ENCODE results near the gene RAB3D. TPM values are rescaled to one million over a fixed set of nuclear protein-coding genes. Genes with fewer than 3 reads are reported as not detected.
A peak's percentile ranks its signal among the peaks of the same experiment; 100 is the strongest.
"Not testable (repeated sequence)": the region's sequence is repeated elsewhere in the genome, so short reads cannot be mapped to it uniquely, and the experiment has no call there.

Gene RAB3D
- total and polyA plus RNA-seq, 5 donors from 2014 or later = 5.1 to 13.4 (median 6.5) TPM

- H3K4me1 ChIP-seq (ENCODE audit: control insufficient read depth, insufficient read depth, low read length, poor library complexity, severe bottlenecking) = peaks cover 49% of the 10 kb centered on the region
- H3K27ac Mint-ChIP-seq = no peak overlapping the region
- DNase-seq (no peak), ATAC-seq (ENCODE audit: low read depth in 2 of 2) (no peak)
- H3K27me3 Mint-ChIP-seq = no peaks in the 10 kb centered on the region
- H3K27ac ChIP-seq (ENCODE audit: insufficient read depth, low read length, poor library complexity, severe bottlenecking) = no peak overlapping the region
- H3K36me3 ChIP-seq (ENCODE audit: control insufficient read depth, insufficient read depth, low read length) = no peaks in the 10 kb centered on the region
- H3K4me3 Mint-ChIP-seq = peak overlapping the region in 2 of 4 donors; percentile 43 to 75
- no peaks in the 10 kb centered on the region for H3K27me3 ChIP-seq (ENCODE audit: control insufficient read depth, insufficient read depth, low read length)
- H3K4me1 Mint-ChIP-seq = peaks cover 0 to 58% (median 27%) of the 10 kb centered on the region in 4 donors
- H3K4me3 ChIP-seq (ENCODE audit: low read depth, low read length) = no peak overlapping the region
- H3K9me3 Mint-ChIP-seq = no peaks in the 10 kb centered on the region
- H3K36me3 Mint-ChIP-seq = peaks cover 5% of the 10 kb centered on the region
- no peaks in the 10 kb centered on the region for H3K9me3 ChIP-seq (ENCODE audit: control insufficient read depth in 2 of 2, low read length in 2 of 2)
Measured at GRCh38 chr19:11342429-11342828, 3.0 kb upstream of the RAB3D start.

DNA sequence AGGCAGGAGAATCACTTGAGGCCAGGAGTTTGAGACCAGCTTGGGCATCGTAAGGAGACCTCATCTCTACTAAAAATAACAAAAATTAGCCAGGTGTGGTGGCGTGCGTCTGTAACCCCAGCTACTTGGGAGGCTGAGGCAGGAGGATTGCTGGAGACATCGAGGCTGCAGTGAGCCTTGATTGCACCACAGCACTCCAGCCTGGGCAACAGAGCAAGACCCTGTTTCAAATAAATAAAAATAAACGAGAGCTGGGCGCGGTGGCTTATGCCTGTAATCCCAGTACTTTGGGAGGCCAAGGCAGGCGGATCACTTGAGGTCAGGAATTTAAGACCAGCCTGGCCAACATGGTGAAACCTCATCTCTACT, 626 bp upstream of the RAB3D start:
- H3K27ac Mint-ChIP-seq = peak overlapping the region; percentile 52 to 90 (median 89)
- peaks cover 15% of the 10 kb centered on the region for H3K36me3 ChIP-seq (ENCODE audit: control insufficient read depth, insufficient read depth, low read length)
- H3K27me3 Mint-ChIP-seq; H3K9me3 ChIP-seq (ENCODE audit: control insufficient read depth in 2 of 2, low read length in 2 of 2); DNase-seq; H3K9me3 Mint-ChIP-seq; H3K27me3 ChIP-seq (ENCODE audit: control insufficient read depth, insufficient read depth, low read length); ATAC-seq (ENCODE audit: low read depth in 2 of 2): not testable (repeated sequence)
- H3K36me3 Mint-ChIP-seq = peaks cover 17% of the 10 kb centered on the region
- H3K4me3 ChIP-seq (ENCODE audit: low read depth, low read length) = peak overlapping the region; percentile 87
- peak overlapping the region; percentile 65 for H3K27ac ChIP-seq (ENCODE audit: insufficient read depth, low read length, poor library complexity, severe bottlenecking)
- H3K4me3 Mint-ChIP-seq = peak overlapping the region; percentile 87 to 95 (median 90)
- H3K4me1 ChIP-seq (ENCODE audit: control insufficient read depth, insufficient read depth, low read length, poor library complexity, severe bottlenecking) = peaks cover 37% of the 10 kb centered on the region
- peaks cover 0 to 44% (median 19%) of the 10 kb centered on the region in 4 donors for H3K4me1 Mint-ChIP-seq

- Mint-ChIP-seq H3K4me3 (peak overlapping the region; percentile 87 to 90 (median 88)), H3K9me3 (no peaks in the 10 kb centered on the region), H3K4me1 (peaks cover 0 to 39% (median 16%) of the 10 kb centered on the region in 4 donors), H3K36me3 (peaks cover 18% of the 10 kb centered on the region), H3K27me3 (no peaks in the 10 kb centered on the region), H3K27ac (peak overlapping the region in 2 of 3 donors; percentile 88 to 89)
- Histone ChIP-seq H3K27ac (ENCODE audit: insufficient read depth, low read length, poor library complexity, severe bottlenecking) (peak overlapping the region; percentile 65), H3K4me3 (ENCODE audit: low read depth, low read length) (peak overlapping the region; percentile 44), H3K36me3 (ENCODE audit: control insufficient read depth, insufficient read depth, low read length) (peaks cover 26% of the 10 kb centered on the region), H3K4me1 (ENCODE audit: control insufficient read depth, insufficient read depth, low read length, poor library complexity, severe bottlenecking) (peaks cover 34% of the 10 kb centered on the region), H3K9me3 (ENCODE audit: control insufficient read depth in 2 of 2, low read length in 2 of 2) (no peaks in the 10 kb centered on the region), H3K27me3 (ENCODE audit: control insufficient read depth, insufficient read depth, low read length) (no peaks in the 10 kb centered on the region)
- ATAC-seq (ENCODE audit: low read depth in 2 of 2) (no peak), DNase-seq (no peak)
Measured at GRCh38 chr19:11338569-11339253, 746 bp downstream of the RAB3D start.

DNA sequence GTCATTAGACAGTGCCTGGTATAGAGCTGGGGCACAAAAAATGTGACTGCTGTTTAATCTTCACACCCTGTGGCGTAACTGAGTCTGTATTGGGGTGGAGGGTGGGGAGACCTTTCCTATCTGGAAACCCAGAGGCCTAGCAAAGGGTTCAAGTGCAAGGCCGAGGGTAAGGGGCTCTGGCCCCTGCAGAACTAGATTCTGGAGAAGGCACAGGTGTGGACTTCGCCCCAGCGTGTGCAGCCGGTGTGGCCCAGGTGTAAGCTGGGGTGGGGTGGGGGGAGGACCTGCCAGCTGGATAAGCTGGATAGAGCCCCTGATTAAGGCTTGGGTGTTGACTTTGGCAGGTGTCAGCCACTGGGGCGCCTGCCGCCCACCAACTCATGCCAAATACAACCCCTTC, 1.3 kb downstream of the RAB3D start:
- Histone ChIP-seq H3K36me3 (ENCODE audit: control insufficient read depth, insufficient read depth, low read length) (peaks cover 29% of the 10 kb centered on the region), H3K27me3 (ENCODE audit: control insufficient read depth, insufficient read depth, low read length) (no peaks in the 10 kb centered on the region), H3K4me1 (ENCODE audit: control insufficient read depth, insufficient read depth, low read length, poor library complexity, severe bottlenecking) (peaks cover 34% of the 10 kb centered on the region), H3K27ac (ENCODE audit: insufficient read depth, low read length, poor library complexity, severe bottlenecking) (peak overlapping the region; percentile 5), H3K9me3 (ENCODE audit: control insufficient read depth in 2 of 2, low read length in 2 of 2) (no peaks in the 10 kb centered on the region), H3K4me3 (ENCODE audit: low read depth, low read length) (no peak overlapping the region)
- Mint-ChIP-seq H3K36me3 (peaks cover 21% of the 10 kb centered on the region), H3K27me3 (no peaks in the 10 kb centered on the region), H3K4me3 (peak overlapping the region in 3 of 4 donors; percentile 75 to 90 (median 87)), H3K9me3 (no peaks in the 10 kb centered on the region), H3K4me1 (peaks cover 0 to 39% (median 16%) of the 10 kb centered on the region in 4 donors), H3K27ac (peak overlapping the region in 1 of 3 donors; percentile 59)
- DNase-seq = no peak
- no peak for ATAC-seq (ENCODE audit: low read depth in 2 of 2)

- H3K9me3 Mint-ChIP-seq = no peaks in the 10 kb centered on the region
- Histone ChIP-seq H3K27me3 (ENCODE audit: control insufficient read depth, insufficient read depth, low read length) (no peaks in the 10 kb centered on the region), H3K36me3 (ENCODE audit: control insufficient read depth, insufficient read depth, low read length) (peaks cover 33% of the 10 kb centered on the region), H3K9me3 (ENCODE audit: control insufficient read depth in 2 of 2, low read length in 2 of 2) (no peaks in the 10 kb centered on the region), H3K4me1 (ENCODE audit: control insufficient read depth, insufficient read depth, low read length, poor library complexity, severe bottlenecking) (peaks cover 34% of the 10 kb centered on the region), H3K27ac (ENCODE audit: insufficient read depth, low read length, poor library complexity, severe bottlenecking) (peak overlapping the region; percentile 23), H3K4me3 (ENCODE audit: low read depth, low read length) (peak overlapping the region; percentile 44)
- no peaks in the 10 kb centered on the region for H3K27me3 Mint-ChIP-seq
- peaks cover 0 to 34% (median 16%) of the 10 kb centered on the region in 4 donors for H3K4me1 Mint-ChIP-seq
- peak overlapping the region; percentile 5 to 38 (median 14) for H3K27ac Mint-ChIP-seq
- ATAC-seq (ENCODE audit: low read depth in 2 of 2) = peak in 1 of 2 donors; percentile 35
- DNase-seq = peak in 2 of 3 donors; percentile 22 to 41
- peaks cover 27% of the 10 kb centered on the region for H3K36me3 Mint-ChIP-seq
- H3K4me3 Mint-ChIP-seq = peak overlapping the region; percentile 75 to 90 (median 84)
Measured at GRCh38 chr19:11337080-11337479, 2.4 kb downstream of the RAB3D start.

DNA sequence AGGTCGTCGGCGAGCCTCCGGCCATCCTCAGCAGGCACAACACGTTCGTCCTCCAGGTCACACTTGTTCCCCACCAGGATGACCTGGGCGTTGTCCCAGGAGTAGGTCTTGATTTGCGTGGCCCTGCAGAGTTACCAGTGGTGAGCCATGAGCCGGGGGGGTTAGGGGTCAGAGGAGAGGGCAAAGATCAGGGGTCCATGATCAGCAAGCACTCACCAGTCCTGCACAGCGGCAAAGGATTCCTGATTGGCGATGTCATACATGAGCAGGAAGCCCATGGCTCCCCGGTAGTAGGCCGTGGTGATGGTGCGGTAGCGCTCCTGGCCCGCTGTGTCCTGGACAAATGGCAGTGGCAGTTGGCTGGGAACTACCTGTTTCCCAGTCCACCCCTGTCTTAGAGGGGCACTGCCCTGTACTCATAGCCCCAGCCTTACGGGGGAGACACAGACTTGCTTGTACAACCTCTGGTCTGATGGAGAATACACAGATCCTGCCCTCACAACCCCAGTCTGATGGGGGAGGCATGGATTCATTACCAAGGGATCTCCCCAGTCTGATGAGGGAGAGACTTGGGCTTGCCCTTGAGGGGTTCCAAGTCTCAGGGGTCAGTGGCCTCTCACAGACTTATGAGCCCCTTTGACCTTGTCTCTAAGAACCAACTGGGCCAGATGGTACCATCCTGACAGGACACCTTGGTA, 3.9 kb downstream of the RAB3D start:
- H3K27ac ChIP-seq (ENCODE audit: insufficient read depth, low read length, poor library complexity, severe bottlenecking) = no peak overlapping the region
- H3K36me3 ChIP-seq (ENCODE audit: control insufficient read depth, insufficient read depth, low read length) = peaks cover 33% of the 10 kb centered on the region
- H3K4me1 Mint-ChIP-seq = peaks cover 0 to 34% (median 16%) of the 10 kb centered on the region in 4 donors
- H3K9me3 Mint-ChIP-seq = no peaks in the 10 kb centered on the region
- DNase-seq (no peak), ATAC-seq (ENCODE audit: low read depth in 2 of 2) (no peak)
- H3K4me1 ChIP-seq (ENCODE audit: control insufficient read depth, insufficient read depth, low read length, poor library complexity, severe bottlenecking) = peaks cover 34% of the 10 kb centered on the region
- H3K4me3 ChIP-seq (ENCODE audit: low read depth, low read length) = no peak overlapping the region
- H3K36me3 Mint-ChIP-seq = peaks cover 30% of the 10 kb centered on the region
- no peaks in the 10 kb centered on the region for H3K27me3 Mint-ChIP-seq
- H3K27me3 ChIP-seq (ENCODE audit: control insufficient read depth, insufficient read depth, low read length) = no peaks in the 10 kb centered on the region
- no peak overlapping the region for H3K4me3 Mint-ChIP-seq
- no peak overlapping the region for H3K27ac Mint-ChIP-seq
- no peaks in the 10 kb centered on the region for H3K9me3 ChIP-seq (ENCODE audit: control insufficient read depth in 2 of 2, low read length in 2 of 2)

DNA sequence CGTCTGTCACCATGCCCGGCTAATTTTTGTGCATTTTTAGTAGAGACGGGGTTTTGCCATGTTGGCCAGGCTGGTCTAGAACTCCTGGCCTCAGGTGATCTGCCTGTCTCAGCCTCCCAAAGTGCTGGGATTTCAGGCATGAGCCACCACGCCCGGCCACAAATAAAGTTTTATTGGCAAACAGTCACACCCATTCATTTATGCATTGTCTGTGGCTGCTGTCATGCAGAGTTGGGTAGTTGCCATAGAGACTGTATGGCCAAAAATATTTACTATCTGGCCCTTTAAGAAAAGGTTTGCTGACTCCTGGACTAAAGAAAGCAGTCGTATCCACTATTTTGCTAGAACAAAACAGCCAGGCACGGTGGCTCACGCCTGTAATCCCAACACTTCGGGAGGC, 5.6 kb downstream of the RAB3D start:
- Mint-ChIP-seq H3K4me1 (peaks cover 0 to 24% (median 13%) of the 10 kb centered on the region in 4 donors), H3K36me3 (peaks cover 36% of the 10 kb centered on the region), H3K4me3 (peak overlapping the region in 2 of 4 donors; percentile 32 to 65)
- H3K4me1 ChIP-seq (ENCODE audit: control insufficient read depth, insufficient read depth, low read length, poor library complexity, severe bottlenecking) = peaks cover 19% of the 10 kb centered on the region
- H3K36me3 ChIP-seq (ENCODE audit: control insufficient read depth, insufficient read depth, low read length) = peaks cover 41% of the 10 kb centered on the region
- ATAC-seq (ENCODE audit: low read depth in 2 of 2); DNase-seq; H3K27me3 Mint-ChIP-seq; H3K27me3 ChIP-seq (ENCODE audit: control insufficient read depth, insufficient read depth, low read length); H3K9me3 ChIP-seq (ENCODE audit: control insufficient read depth in 2 of 2, low read length in 2 of 2); H3K27ac ChIP-seq (ENCODE audit: insufficient read depth, low read length, poor library complexity, severe bottlenecking); H3K9me3 Mint-ChIP-seq; H3K27ac Mint-ChIP-seq; H3K4me3 ChIP-seq (ENCODE audit: low read depth, low read length): not testable (repeated sequence)
